ENCODE measurements around the gene GPATCH8.

GPATCH8 gene

GRCh38 chr17:44363613-44364159 lies 139.5 kb downstream of the GPATCH8 start, which contains the start of gene FAM171A2:
Gene FAM171A2 (minus strand): TSS chr17:44363853. CDS start chr17:44363714, 139 bp downstream.
- in situ Hi-C loops (cut with HindIII; ENCODE audit: low pct_unique_long_range_greater_than_20kb, low sequenced_read_pairs) = no loop called here
- DNase-seq (ENCODE audit: low read depth in 1 of 2, low spot score in 1 of 2) = peak; percentile 71 to 91
- no peak for TF ChIP-seq JUND (IDR thresholded peaks at IDR 0.05; ENCODE audit: low read depth)

GRCh38 chr17:44362949-44363612 lies 140.1 kb downstream of the GPATCH8 start:
- peak in 1 of 2 experiments; percentile 76 for DNase-seq (ENCODE audit: low read depth in 1 of 2, low spot score in 1 of 2)
- in situ Hi-C loops (cut with HindIII; ENCODE audit: low pct_unique_long_range_greater_than_20kb, low sequenced_read_pairs) = no loop called here
- TF ChIP-seq JUND (IDR thresholded peaks at IDR 0.05; ENCODE audit: low read depth) = no peak

- DNase-seq (ENCODE audit: low read depth in 1 of 2, low spot score in 1 of 2) = no peak
- TF ChIP-seq JUND (IDR thresholded peaks at IDR 0.05; ENCODE audit: low read depth) = no peak
- in situ Hi-C loops (cut with HindIII; ENCODE audit: low pct_unique_long_range_greater_than_20kb, low sequenced_read_pairs) = no loop called here
These were observed 140.7 kb downstream of the GPATCH8 start for GRCh38 chr17:44362459-44362948.

GRCh38 chr17:44361292-44362260 lies 141.6 kb downstream of the GPATCH8 start:
- TF ChIP-seq JUND (IDR thresholded peaks at IDR 0.05; ENCODE audit: low read depth) = no peak
- no peak for DNase-seq (ENCODE audit: low read depth in 1 of 2, low spot score in 1 of 2)
- in situ Hi-C loops (cut with HindIII; ENCODE audit: low pct_unique_long_range_greater_than_20kb, low sequenced_read_pairs) = no loop called here

- no peak for TF ChIP-seq JUND (IDR thresholded peaks at IDR 0.05; ENCODE audit: low read depth)
- DNase-seq (ENCODE audit: low read depth in 1 of 2, low spot score in 1 of 2) = no peak
- in situ Hi-C loops (cut with HindIII; ENCODE audit: low pct_unique_long_range_greater_than_20kb, low sequenced_read_pairs) = no loop called here
These were observed 142.4 kb downstream of the GPATCH8 start for GRCh38 chr17:44360826-44361225.

GRCh38 chr17:44360144-44360533 lies 143.1 kb downstream of the GPATCH8 start:
- in situ Hi-C loops (cut with HindIII; ENCODE audit: low pct_unique_long_range_greater_than_20kb, low sequenced_read_pairs) = no loop called here
- no peak for DNase-seq (ENCODE audit: low read depth in 1 of 2, low spot score in 1 of 2)
- no peak for TF ChIP-seq JUND (IDR thresholded peaks at IDR 0.05; ENCODE audit: low read depth)

GRCh38 chr17:44359458-44360143 lies 143.6 kb downstream of the GPATCH8 start:
- DNase-seq (ENCODE audit: low read depth in 1 of 2, low spot score in 1 of 2) = no peak
- in situ Hi-C loops (cut with HindIII; ENCODE audit: low pct_unique_long_range_greater_than_20kb, low sequenced_read_pairs) = no loop called here

GRCh38 chr17:44359006-44359405 lies 144.2 kb downstream of the GPATCH8 start:
- in situ Hi-C loops (cut with HindIII; ENCODE audit: low pct_unique_long_range_greater_than_20kb, low sequenced_read_pairs) = no loop called here
- no peak for DNase-seq (ENCODE audit: low read depth in 1 of 2, low spot score in 1 of 2)
- TF ChIP-seq JUND (IDR thresholded peaks at IDR 0.05; ENCODE audit: low read depth) = no peak

More at GRCh38 chr17:44359458-44360143, 143.6 kb downstream of the GPATCH8 start:
- no peak for TF ChIP-seq JUND (IDR thresholded peaks at IDR 0.05; ENCODE audit: low read depth)

- DNase-seq (ENCODE audit: low read depth in 1 of 2, low spot score in 1 of 2) = no peak
- TF ChIP-seq JUND (IDR thresholded peaks at IDR 0.05; ENCODE audit: low read depth) = no peak
- in situ Hi-C loops (cut with HindIII; ENCODE audit: low pct_unique_long_range_greater_than_20kb, low sequenced_read_pairs) = no loop called here
These were observed 145.1 kb downstream of the GPATCH8 start for GRCh38 chr17:44358066-44358465.

GRCh38 chr17:44356241-44356640 lies 147.0 kb downstream of the GPATCH8 start:
- no peak for TF ChIP-seq JUND (IDR thresholded peaks at IDR 0.05; ENCODE audit: low read depth)
- peak in 1 of 2 experiments; percentile 58 for DNase-seq (ENCODE audit: low read depth in 1 of 2, low spot score in 1 of 2)
- in situ Hi-C loops (cut with HindIII; ENCODE audit: low pct_unique_long_range_greater_than_20kb, low sequenced_read_pairs) = no loop called here

- in situ Hi-C loops (cut with HindIII; ENCODE audit: low pct_unique_long_range_greater_than_20kb, low sequenced_read_pairs) = no loop called here
- DNase-seq (ENCODE audit: low read depth in 1 of 2, low spot score in 1 of 2) = no peak
- TF ChIP-seq JUND (IDR thresholded peaks at IDR 0.05; ENCODE audit: low read depth) = no peak
These were observed 147.5 kb downstream of the GPATCH8 start for GRCh38 chr17:44355642-44356099.

Data from T47D (cell line).